Activated CD8-positive, alpha-beta T cell treated with anti-CD3 and anti-CD28 coated beads for 36 hours (primary cell): ENCODE measurements around the gene SHOX. TPM values are rescaled to one million over a fixed set of nuclear protein-coding genes. Genes with fewer than 3 reads are reported as not detected.
A peak's percentile ranks its signal among the peaks of the same experiment; 100 is the strongest.

Source experiments
- ATAC-seq: fragments of 200-7000 bp; cut with Tn5 transposase; one replicate; pipeline ENCODE4 v1.10.0; 2021; ENCODE audit warnings: mild to moderate bottlenecking, moderate library complexity
- CTCF ChIA-PET: fragments of 350-600 bp; sonication (Branson Sonifier 250); formaldehyde crosslinking; loops from one replicate; lab custom pipeline; 2021; ENCODE audit warnings: antibody characterized with exemption; lab: Charles Lee
- POLR2A ChIA-PET: fragments of 350-600 bp; sonication (Branson Sonifier 250); formaldehyde crosslinking; loops from one replicate; lab custom pipeline; 2021; ENCODE audit warnings: antibody characterized with exemption; lab: Charles Lee
- DNase-seq: peaks from one replicate; pipeline ENCODE4 v3.0.0-alpha.2; 2020
- H3K27ac Mint-ChIP-seq: one replicate; pipeline ENCODE4 v1.8.0; 2021; ENCODE audit warnings: mild to moderate bottlenecking, mixed read lengths
- H3K27me3 Mint-ChIP-seq: one replicate; pipeline ENCODE4 v1.8.0; 2021; ENCODE audit warnings: mixed read lengths
- H3K36me3 Mint-ChIP-seq: one replicate; pipeline ENCODE4 v1.8.0; 2021; ENCODE audit warnings: low read depth, mixed read lengths
- H3K4me1 Mint-ChIP-seq: one replicate; pipeline ENCODE4 v1.8.0; 2021; ENCODE audit warnings: low read depth, mixed read lengths
- H3K4me3 Mint-ChIP-seq: one replicate; pipeline ENCODE4 v1.8.0; 2021; ENCODE audit warnings: mild to moderate bottlenecking, moderate library complexity, mixed read lengths
- H3K9me3 Mint-ChIP-seq: one replicate; pipeline ENCODE4 v1.8.0; 2021; ENCODE audit warnings: mixed read lengths
- intact Hi-C: fragments of 100-400 bp; cut with micrococcal nuclease; formaldehyde crosslinking; loops from one replicate; pipeline ENCODE4 v1.10.0; 2022
- total RNA-seq, 2 experiments: library from RNA; stranded (reverse); gene quantifications; one replicate each; pipeline ENCODE4 v1.2.3, GENCODE V29; 2021
- TF ChIP-seq, protein P1 (sequence below): fragments of 200-600 bp; IDR thresholded peaks from one replicate; pipeline ENCODE4 v1.8.0; 2022; ENCODE audit warnings: antibody characterized with exemption, mild to moderate bottlenecking

SHOX gene
- total RNA-seq, result not detected

DNA sequence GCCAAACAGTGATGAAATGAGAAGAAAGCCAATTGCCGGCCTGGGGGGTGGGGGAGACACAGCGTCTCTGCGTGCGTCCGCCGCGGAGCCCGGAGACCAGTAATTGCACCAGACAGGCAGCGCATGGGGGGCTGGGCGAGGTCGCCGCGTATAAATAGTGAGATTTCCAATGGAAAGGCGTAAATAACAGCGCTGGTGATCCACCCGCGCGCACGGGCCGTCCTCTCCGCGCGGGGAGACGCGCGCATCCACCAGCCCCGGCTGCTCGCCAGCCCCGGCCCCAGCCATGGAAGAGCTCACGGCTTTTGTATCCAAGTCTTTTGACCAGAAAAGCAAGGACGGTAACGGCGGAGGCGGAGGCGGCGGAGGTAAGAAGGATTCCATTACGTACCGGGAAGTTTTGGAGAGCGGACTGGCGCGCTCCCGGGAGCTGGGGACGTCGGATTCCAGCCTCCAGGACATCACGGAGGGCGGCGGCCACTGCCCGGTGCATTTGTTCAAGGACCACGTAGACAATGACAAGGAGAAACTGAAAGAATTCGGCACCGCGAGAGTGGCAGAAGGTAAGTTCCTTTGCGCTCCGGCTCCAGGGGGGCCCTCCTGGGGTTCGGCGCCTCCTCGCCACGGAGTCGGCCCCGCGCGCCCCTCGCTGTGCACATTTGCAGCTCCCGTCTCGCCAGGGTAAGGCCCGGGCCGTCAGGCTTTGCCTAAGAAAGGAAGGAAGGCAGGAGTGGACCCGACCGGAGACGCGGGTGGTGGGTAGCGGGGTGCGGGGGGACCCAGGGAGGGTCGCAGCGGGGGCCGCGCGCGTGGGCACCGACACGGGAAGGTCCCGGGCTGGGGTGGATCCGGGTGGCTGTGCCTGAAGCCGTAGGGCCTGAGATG is at the start of gene SHOX:
TSS of gene SHOX (plus strand) at position 180 of the 885 bp plus-strand sequence. CDS start at position 287, 107 bp downstream.
- Mint-ChIP-seq H3K27ac (no peak within 1 kb of the TSS), H3K9me3 (no peaks in the 10 kb centered on the region), H3K4me1 (peaks cover 2% of the 10 kb centered on the region), H3K4me3 (no peak within 1 kb of the TSS), H3K36me3 (no peaks in the 10 kb centered on the region), H3K27me3 (peaks cover 68% of the 10 kb centered on the region)
- DNase-seq (no peak), ATAC-seq (no peak)
- CTCF ChIA-PET, result no interaction called here
- TF ChIP-seq, protein P1, sequence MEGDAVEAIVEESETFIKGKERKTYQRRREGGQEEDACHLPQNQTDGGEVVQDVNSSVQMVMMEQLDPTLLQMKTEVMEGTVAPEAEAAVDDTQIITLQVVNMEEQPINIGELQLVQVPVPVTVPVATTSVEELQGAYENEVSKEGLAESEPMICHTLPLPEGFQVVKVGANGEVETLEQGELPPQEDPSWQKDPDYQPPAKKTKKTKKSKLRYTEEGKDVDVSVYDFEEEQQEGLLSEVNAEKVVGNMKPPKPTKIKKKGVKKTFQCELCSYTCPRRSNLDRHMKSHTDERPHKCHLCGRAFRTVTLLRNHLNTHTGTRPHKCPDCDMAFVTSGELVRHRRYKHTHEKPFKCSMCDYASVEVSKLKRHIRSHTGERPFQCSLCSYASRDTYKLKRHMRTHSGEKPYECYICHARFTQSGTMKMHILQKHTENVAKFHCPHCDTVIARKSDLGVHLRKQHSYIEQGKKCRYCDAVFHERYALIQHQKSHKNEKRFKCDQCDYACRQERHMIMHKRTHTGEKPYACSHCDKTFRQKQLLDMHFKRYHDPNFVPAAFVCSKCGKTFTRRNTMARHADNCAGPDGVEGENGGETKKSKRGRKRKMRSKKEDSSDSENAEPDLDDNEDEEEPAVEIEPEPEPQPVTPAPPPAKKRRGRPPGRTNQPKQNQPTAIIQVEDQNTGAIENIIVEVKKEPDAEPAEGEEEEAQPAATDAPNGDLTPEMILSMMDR, result no peak
- intact Hi-C loops, result no loop called here
- POLR2A ChIA-PET, result no interaction called here

DNA sequence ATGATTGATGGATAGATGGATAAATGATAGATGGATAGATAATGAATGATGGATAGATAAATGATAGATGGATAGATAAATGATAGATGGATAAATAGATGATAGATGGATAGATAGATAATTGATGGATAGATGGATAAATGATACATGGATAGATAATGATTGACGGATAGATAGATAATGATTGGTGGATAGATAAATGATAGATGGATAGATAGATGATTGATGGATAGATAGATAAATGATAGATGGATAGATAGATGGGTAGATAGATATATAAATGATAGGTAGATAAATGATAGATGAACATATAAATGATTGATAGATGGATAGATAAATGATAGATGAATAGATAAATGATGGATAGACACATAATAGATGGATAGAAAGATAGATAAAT is 49.5 kb upstream of the SHOX start:
- TF ChIP-seq, protein P1, result no peak
- H3K36me3 Mint-ChIP-seq, result no peaks in the 10 kb centered on the region
- peaks cover 5% of the 10 kb centered on the region for H3K9me3 Mint-ChIP-seq
- DNase-seq (no peak), ATAC-seq (no peak)
- H3K4me1 Mint-ChIP-seq, result no peaks in the 10 kb centered on the region
- H3K27me3 Mint-ChIP-seq, result peaks cover 4% of the 10 kb centered on the region
- H3K27ac Mint-ChIP-seq, result no peak overlapping the region
- intact Hi-C loops, result no loop called here
- H3K4me3 Mint-ChIP-seq, result no peak overlapping the region
- POLR2A ChIA-PET, result no interaction called here
- CTCF ChIA-PET, result no interaction called here

DNA sequence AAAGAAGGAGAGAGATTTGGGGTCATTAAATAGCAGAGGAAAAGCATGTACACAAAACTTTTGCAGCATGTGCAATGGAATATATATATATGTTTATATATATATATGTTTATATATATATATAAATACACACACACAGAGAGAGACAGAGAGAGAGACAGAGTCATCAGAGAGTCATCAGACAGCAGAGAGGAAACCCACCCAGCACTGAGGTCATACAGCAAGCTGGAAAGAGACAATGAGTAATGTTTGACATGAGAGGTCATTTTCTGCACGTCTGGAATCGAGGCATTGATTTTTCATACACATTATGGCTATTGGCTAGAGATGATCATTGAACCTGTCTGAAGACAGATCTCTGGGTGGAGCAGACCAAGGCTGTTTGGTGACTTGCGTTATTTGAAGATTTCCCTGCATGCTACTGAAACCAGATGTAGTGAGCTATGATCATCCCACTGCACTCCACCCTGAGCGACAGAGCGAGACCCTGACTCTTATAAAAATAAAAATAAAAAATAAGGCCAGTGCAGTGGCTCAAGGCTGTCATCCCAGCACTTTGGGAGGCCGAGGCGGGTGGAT is 48.8 kb upstream of the SHOX start:
- CTCF ChIA-PET, result no interaction called here
- Mint-ChIP-seq H3K36me3 (no peaks in the 10 kb centered on the region), H3K4me1 (no peaks in the 10 kb centered on the region), H3K27ac (no peak overlapping the region), H3K4me3 (no peak overlapping the region), H3K9me3 (peaks cover 4% of the 10 kb centered on the region), H3K27me3 (peaks cover 4% of the 10 kb centered on the region)
- peak; percentile 27 for ATAC-seq
- intact Hi-C loops, result no loop called here
- DNase-seq, result peak; percentile 7
- TF ChIP-seq, protein P1, result no peak
- POLR2A ChIA-PET, result no interaction called here

DNA sequence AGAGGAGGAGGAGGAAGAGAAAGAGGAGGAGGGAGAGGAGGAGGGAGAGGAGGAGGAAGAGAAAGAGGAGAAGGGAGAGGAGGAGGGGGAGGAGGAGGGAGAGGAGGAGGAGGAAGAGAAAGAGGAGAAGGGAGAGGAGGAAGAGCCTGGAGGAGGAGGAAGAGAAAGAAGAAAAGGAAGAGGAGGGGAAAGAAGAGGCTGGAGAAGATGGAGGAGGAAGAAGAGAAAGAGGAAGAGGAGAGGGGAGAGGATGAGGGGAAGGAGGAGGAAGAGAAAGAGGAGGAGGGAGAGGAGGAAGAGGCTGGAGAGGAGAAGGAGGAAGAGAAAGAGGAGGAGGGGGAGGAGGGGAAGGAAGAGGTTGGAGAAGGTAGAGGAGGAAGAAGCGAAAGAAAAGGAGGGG is 46.0 kb upstream of the SHOX start:
- intact Hi-C loops, result no loop called here
- H3K36me3 Mint-ChIP-seq, result no peaks in the 10 kb centered on the region
- TF ChIP-seq, protein P1, result no peak

More for the DNA sequence above, 46.0 kb upstream of the SHOX start:
- peaks cover 2% of the 10 kb centered on the region for H3K27me3 Mint-ChIP-seq
- no peak overlapping the region for H3K27ac Mint-ChIP-seq
- no peak for DNase-seq
- H3K4me1 Mint-ChIP-seq, result no peaks in the 10 kb centered on the region
- H3K9me3 Mint-ChIP-seq, result no peaks in the 10 kb centered on the region
- POLR2A ChIA-PET, result no interaction called here
- H3K4me3 Mint-ChIP-seq, result no peak overlapping the region
- ATAC-seq, result no peak
- CTCF ChIA-PET, result no interaction called here
